PC-9 (cell line): ENCODE measurements around the gene M1AP.

Experiments used
- EZH2 ChIP-seq: fragments of 200-600 bp; sonication (generic); IDR thresholded peaks from 2 replicates; pipeline ENCODE4 v1.8.0; 2017; ENCODE audit warnings: antibody characterized with exemption, low read depth
- TF ChIP-seq, protein P1 (sequence below): fragments of 200-600 bp; sonication (generic); conservative IDR thresholded peaks from 2 replicates; pipeline ENCODE4 v1.6.1; 2017; ENCODE audit warnings: mixed run types, antibody characterized with exemption, mild to moderate bottlenecking, moderate library complexity

- TF ChIP-seq EZH2 = no peak
- TF ChIP-seq, protein P1, sequence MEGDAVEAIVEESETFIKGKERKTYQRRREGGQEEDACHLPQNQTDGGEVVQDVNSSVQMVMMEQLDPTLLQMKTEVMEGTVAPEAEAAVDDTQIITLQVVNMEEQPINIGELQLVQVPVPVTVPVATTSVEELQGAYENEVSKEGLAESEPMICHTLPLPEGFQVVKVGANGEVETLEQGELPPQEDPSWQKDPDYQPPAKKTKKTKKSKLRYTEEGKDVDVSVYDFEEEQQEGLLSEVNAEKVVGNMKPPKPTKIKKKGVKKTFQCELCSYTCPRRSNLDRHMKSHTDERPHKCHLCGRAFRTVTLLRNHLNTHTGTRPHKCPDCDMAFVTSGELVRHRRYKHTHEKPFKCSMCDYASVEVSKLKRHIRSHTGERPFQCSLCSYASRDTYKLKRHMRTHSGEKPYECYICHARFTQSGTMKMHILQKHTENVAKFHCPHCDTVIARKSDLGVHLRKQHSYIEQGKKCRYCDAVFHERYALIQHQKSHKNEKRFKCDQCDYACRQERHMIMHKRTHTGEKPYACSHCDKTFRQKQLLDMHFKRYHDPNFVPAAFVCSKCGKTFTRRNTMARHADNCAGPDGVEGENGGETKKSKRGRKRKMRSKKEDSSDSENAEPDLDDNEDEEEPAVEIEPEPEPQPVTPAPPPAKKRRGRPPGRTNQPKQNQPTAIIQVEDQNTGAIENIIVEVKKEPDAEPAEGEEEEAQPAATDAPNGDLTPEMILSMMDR = no peak
Measured at GRCh38 chr2:74560591-74560990, 87.5 kb downstream of the M1AP start.
